GM12892 (cell line): ENCODE measurements around the gene C1QTNF1.

Experiments
- POLR2A ChIP-seq: IDR thresholded peaks from 2 replicates; pipeline ENCODE4 v1.6.1; 2011; ENCODE audit warnings: low read depth, low read length, control low read depth
- POLR2AphosphoS5 ChIP-seq: IDR thresholded peaks from 2 replicates; pipeline ENCODE4 v1.6.1; 2011; ENCODE audit warnings: low read depth, low read length, control low read depth
- TAF1 ChIP-seq: IDR thresholded peaks from 2 replicates; pipeline ENCODE4 v1.6.1; 2011; ENCODE audit warnings: low read depth, mild to moderate bottlenecking, control low read depth, low read length, borderline replicate concordance

DNA sequence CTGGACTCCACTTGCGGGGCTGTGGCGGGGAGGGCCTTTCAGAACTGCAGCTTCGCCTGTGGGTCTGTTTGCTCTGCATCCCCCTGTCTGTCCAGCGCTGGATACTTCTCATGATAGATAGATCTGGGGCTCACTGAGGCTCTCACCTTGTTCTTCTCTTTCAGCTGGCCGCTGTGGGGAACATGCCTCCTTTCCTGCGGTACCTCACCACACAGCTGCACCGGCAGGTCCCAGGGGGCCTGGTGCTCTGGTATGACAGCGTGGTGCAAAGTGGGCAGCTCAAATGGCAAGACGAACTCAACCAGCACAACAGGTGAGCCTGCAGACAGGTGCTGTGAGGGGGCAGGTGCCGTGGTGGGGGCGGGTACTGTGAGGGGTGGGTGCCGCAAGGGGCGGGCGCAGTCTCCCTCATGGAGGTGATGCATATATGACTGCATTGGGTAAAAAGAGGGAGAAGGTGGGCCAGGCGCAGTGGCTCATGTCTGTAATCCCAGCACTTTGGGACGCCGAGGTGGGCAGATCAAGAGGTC is 56.9 kb downstream of the C1QTNF1 start:
- no peak for TF ChIP-seq POLR2A
- TF ChIP-seq POLR2AphosphoS5: no peak
- no peak for TF ChIP-seq TAF1
